Measurements from ENCODE around the gene NFIB. TPM values are rescaled to one million over a fixed set of nuclear protein-coding genes. Genes with fewer than 3 reads are reported as not detected.

The NFIB gene
- total RNA-seq, 1 donor from 2014 or later, result 66.3 TPM

DNA sequence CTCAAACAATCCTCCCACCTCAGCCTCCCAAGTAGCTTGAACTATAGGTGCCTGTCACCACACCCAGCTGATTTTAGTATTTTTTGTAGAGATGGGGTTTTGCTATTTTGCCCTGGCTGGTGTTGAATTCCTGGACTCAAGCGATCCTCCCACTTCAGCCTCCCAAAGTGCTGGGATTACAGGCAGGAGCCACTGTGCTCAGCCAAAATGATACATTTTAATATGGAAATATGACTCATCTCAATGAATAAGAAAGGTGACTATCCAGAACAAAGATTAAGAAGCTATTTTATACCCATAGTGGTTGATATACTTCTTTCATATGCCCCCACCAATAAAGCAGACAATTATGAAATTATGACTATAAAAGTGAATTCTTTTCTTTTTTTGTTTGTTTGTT, 166.2 kb downstream of the NFIB start:
- TF ChIP-seq, protein P1, sequence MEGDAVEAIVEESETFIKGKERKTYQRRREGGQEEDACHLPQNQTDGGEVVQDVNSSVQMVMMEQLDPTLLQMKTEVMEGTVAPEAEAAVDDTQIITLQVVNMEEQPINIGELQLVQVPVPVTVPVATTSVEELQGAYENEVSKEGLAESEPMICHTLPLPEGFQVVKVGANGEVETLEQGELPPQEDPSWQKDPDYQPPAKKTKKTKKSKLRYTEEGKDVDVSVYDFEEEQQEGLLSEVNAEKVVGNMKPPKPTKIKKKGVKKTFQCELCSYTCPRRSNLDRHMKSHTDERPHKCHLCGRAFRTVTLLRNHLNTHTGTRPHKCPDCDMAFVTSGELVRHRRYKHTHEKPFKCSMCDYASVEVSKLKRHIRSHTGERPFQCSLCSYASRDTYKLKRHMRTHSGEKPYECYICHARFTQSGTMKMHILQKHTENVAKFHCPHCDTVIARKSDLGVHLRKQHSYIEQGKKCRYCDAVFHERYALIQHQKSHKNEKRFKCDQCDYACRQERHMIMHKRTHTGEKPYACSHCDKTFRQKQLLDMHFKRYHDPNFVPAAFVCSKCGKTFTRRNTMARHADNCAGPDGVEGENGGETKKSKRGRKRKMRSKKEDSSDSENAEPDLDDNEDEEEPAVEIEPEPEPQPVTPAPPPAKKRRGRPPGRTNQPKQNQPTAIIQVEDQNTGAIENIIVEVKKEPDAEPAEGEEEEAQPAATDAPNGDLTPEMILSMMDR (IDR thresholded peaks at IDR 0.05), result no peak
- DNase-seq (ENCODE audit: low spot score), result no peak
- peaks cover 8% of the 10 kb centered on the region for H3K36me3 Mint-ChIP-seq (ENCODE audit: low read depth)
- H3K27ac Mint-ChIP-seq (ENCODE audit: unreplicated experiment), result no peak overlapping the region
- peaks cover 10% of the 10 kb centered on the region for H3K4me1 Mint-ChIP-seq (ENCODE audit: low read depth)
- H3K4me3 Mint-ChIP-seq (ENCODE audit: unreplicated experiment), result no peak overlapping the region
- no peaks in the 10 kb centered on the region for H3K27me3 Mint-ChIP-seq (ENCODE audit: low read depth)
- H3K9me3 Mint-ChIP-seq (ENCODE audit: low read depth), result no peaks in the 10 kb centered on the region

DNA sequence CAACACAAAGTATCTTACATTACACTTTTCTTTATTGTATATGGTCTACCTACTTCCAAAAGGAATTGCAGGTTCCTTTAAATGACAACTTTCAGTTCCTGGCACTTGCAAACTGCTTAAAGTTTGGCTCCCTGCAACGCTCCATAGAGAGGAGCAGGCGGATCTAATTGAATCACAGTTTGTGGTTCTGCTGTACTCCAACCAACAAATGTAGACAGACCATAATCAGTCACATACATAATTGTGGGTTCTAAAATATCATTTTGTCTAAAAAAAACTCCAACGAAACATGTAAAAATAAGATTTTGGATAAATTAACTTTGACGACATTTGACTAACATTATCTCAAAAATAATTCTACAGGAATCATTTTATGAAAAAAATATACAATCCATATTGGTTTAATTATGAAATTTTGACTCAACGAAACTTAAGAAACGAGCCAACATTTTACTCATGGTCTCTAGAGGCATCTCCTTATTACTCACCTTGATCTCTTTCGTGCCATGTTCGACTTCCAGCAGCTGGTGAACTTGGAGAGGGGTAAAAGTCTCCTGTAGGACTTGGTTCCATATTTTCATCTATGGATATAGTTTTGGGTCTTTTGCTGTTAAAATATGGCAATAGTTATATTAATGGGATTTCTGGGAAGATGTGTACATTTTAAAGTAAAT, 167.6 kb downstream of the NFIB start:
- Mint-ChIP-seq H3K4me1 (ENCODE audit: low read depth) (peaks cover 8% of the 10 kb centered on the region), H3K36me3 (ENCODE audit: low read depth) (peaks cover 12% of the 10 kb centered on the region), H3K4me3 (ENCODE audit: unreplicated experiment) (no peak overlapping the region), H3K27me3 (ENCODE audit: low read depth) (no peaks in the 10 kb centered on the region), H3K27ac (ENCODE audit: unreplicated experiment) (no peak overlapping the region), H3K9me3 (ENCODE audit: low read depth) (no peaks in the 10 kb centered on the region)
- TF ChIP-seq, protein P1 (IDR thresholded peaks at IDR 0.05), result no peak
- DNase-seq (ENCODE audit: low spot score), result no peak

DNA sequence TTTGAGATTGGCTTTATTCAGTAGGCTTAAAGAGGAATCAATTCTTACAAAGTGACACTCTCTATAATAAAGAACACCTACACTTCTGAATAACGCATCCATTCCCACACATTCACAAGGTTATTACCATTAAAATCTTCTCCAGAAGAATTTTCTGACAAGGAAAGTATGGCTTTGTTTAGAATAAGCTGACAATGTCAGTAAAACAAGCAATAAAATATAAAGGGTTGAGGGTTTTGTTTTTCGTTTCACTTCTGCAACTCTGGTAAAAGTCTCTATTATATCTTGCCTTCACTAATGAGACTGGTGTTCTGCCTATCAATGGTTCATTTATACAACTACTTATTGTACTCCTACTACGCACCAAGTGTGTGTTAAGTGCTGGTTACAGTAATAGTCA, 169.7 kb downstream of the NFIB start:
- H3K27ac Mint-ChIP-seq (ENCODE audit: unreplicated experiment), result no peak overlapping the region
- H3K27me3 Mint-ChIP-seq (ENCODE audit: low read depth), result no peaks in the 10 kb centered on the region
- TF ChIP-seq, protein P1 (IDR thresholded peaks at IDR 0.05), result no peak
- H3K4me1 Mint-ChIP-seq (ENCODE audit: low read depth), result peaks cover 5% of the 10 kb centered on the region
- peaks cover 8% of the 10 kb centered on the region for H3K36me3 Mint-ChIP-seq (ENCODE audit: low read depth)
- H3K9me3 Mint-ChIP-seq (ENCODE audit: low read depth), result no peaks in the 10 kb centered on the region
- DNase-seq (ENCODE audit: low spot score), result no peak
- no peak overlapping the region for H3K4me3 Mint-ChIP-seq (ENCODE audit: unreplicated experiment)

DNA sequence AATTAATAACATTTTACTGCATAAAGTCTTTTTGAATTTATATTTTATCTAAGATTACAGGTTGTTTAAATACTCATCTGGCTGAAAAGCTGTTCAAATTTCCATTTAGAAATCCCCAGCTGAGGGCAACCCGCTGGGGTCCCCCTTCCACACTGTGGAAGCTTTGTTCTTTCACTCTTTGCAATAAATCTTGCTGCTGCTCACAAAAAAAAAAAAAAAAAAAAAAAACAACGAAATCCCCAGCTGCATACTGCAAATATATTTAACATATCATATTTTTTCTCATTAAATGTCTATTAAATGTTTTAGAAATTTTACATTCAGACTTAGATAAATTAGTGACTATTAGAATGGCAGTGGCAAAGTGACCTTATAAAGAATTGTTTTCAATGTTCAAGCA, 172.2 kb downstream of the NFIB start:
- Mint-ChIP-seq H3K27ac (ENCODE audit: unreplicated experiment) (no peak overlapping the region), H3K4me3 (ENCODE audit: unreplicated experiment) (no peak overlapping the region), H3K27me3 (ENCODE audit: low read depth) (no peaks in the 10 kb centered on the region), H3K4me1 (ENCODE audit: low read depth) (no peaks in the 10 kb centered on the region), H3K9me3 (ENCODE audit: low read depth) (no peaks in the 10 kb centered on the region), H3K36me3 (ENCODE audit: low read depth) (peaks cover 8% of the 10 kb centered on the region)
- TF ChIP-seq, protein P1 (IDR thresholded peaks at IDR 0.05), result no peak
- DNase-seq (ENCODE audit: low spot score), result no peak

DNA sequence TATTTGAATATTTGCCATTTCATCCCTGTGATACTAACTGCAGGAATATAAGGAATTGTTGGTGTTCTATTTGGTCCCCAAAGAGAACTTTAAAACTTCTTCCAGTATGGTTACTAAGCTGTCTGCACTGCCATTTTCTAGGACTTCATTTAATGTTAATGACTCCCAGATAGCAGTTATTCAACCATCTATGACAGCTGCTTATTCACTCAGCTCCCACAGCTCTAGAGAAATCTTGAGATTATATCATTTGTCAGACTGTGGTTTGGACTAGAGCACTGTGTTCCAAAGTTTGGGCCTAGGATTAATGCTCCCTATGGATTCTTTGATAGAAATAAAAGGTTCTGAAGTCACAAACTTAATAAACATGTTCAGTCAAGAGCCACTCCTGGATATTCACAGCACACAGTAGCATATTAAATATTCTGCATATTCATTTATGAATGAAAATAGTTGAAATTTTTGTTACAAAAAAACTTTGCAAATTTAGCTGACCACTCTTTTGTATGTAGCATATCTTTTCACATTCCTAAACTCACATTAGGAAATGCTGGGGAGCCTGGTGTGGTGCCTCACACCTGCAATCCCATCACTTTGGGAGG, 173.7 kb downstream of the NFIB start:
- no peaks in the 10 kb centered on the region for H3K27me3 Mint-ChIP-seq (ENCODE audit: low read depth)
- no peak overlapping the region for H3K4me3 Mint-ChIP-seq (ENCODE audit: unreplicated experiment)
- H3K27ac Mint-ChIP-seq (ENCODE audit: unreplicated experiment), result no peak overlapping the region
- H3K4me1 Mint-ChIP-seq (ENCODE audit: low read depth), result no peaks in the 10 kb centered on the region
- no peak for DNase-seq (ENCODE audit: low spot score)
- H3K9me3 Mint-ChIP-seq (ENCODE audit: low read depth), result no peaks in the 10 kb centered on the region
- TF ChIP-seq, protein P1 (IDR thresholded peaks at IDR 0.05), result no peak
- peaks cover 8% of the 10 kb centered on the region for H3K36me3 Mint-ChIP-seq (ENCODE audit: low read depth)
